Measurements from ENCODE around the gene PRKD3.
"Not testable (repeated sequence)": the region's sequence is repeated elsewhere in the genome, so short reads cannot be mapped to it uniquely, and the experiment has no call there.

PRKD3 gene

GRCh38 chr2:37306024-37306423 is 18.6 kb downstream of the PRKD3 start:
- peak; percentile 10 for DNase-seq

DNA sequence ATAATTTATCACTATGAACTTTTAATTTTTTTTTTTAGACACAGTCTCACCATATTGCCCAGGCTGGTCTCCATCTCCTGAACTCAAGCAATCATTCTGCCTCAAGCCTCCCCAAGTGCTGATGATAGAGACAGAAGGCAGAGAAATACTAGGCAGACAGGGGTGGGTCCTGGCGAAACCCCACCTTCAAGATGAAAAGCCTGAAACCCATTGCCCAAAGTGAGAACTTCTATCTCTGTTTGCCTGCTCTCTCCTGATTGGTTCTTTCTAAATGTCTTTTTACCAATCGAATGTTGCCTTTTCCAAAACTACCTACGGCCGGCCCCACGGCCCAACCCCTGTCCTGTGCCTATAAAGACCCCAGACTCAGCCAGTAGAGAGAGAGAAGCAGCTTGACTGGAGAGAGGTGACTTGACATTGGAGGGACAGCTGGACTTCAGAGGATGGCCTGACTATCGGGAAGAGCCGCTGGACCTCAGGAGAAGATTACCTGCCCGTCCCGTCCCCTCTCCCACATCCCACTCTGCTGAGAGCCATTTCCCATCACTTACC is 21.9 kb downstream of the PRKD3 start:
- no peak for DNase-seq

- no peak for DNase-seq
These were observed 23.2 kb downstream of the PRKD3 start for GRCh38 chr2:37301408-37301807.

DNA sequence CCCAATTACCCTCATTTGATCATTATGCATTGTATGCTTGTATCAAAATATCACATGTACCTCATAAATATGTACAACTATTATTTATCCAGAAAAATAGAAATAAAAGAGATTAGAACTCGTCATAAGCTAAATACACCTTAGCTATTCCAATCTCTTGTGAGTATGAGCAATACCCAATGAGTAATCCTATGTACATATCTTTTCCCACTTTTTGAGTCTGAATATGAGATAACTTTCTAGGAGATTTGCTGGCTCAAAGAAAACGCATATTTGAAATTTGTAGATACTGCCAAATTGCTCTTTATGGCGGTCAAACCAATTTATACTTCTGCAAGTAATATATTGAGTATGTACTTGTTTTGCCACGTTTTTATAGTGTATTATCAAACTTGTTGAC is 24.1 kb downstream of the PRKD3 start:
- DNase-seq: no peak

DNA sequence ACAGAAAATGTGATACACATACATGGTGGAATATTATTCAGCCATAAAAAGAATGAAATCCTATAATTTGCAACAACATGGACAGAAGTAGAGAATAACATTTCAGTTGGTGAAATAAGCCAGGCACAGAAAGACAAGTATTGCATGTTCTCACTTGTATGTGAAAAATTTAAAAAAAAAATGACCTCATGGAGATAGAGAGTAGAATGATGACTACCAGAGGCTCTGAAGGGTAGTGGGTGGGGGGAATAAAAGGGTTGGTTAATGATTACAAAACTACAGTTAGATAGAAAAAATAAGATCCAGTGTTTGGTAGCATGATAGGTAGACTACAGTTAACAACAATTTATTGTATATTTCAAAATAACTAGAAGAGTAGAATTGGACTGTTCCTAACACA is 24.5 kb downstream of the PRKD3 start:
- no peak for DNase-seq

DNA sequence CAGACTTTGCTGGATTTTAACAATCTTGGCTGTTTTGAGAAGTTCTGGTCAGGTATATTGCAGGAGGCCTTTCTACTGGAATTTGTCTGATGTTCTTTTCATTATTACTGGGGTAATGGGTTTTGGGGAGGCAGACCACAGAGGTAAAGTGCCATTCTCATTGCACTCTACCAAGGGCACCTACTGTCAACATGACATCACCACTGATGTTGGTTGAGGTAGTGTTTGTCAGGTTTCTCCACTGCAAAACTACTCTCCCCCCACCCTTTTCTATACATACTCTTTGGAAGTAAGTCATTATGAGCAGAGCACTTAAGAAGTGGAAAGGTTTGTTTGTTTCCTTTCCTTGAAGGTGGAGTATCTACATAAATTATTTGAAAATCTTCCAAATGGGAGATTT is 27.0 kb downstream of the PRKD3 start:
- DNase-seq: no peak

- no peak for DNase-seq
These were observed 29.1 kb downstream of the PRKD3 start for GRCh38 chr2:37295469-37296073.

DNA sequence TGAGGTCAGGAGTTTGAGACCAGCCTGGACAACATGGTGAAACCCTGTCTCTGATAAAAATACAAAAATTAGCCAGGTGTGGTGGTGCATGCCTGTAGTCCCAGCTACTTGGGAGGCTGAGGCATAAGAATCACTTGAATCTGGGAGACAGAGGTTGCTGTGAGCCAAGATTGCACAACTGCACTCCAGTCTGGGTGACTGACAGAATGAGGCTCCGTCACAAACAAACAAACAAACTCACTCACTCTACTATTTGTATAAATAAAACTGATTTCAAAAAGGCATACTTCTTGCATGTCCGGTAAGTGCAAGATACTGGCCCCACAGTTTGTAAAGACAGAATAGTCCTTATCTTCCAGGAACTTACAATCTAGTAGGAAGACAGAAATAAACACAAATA is 29.8 kb downstream of the PRKD3 start:
- not testable (repeated sequence) for DNase-seq

- no peak for DNase-seq
These were observed 33.0 kb downstream of the PRKD3 start for GRCh38 chr2:37291680-37292079.

- DNase-seq: no peak
These were observed 36.7 kb downstream of the PRKD3 start for GRCh38 chr2:37287966-37288365.

DNA sequence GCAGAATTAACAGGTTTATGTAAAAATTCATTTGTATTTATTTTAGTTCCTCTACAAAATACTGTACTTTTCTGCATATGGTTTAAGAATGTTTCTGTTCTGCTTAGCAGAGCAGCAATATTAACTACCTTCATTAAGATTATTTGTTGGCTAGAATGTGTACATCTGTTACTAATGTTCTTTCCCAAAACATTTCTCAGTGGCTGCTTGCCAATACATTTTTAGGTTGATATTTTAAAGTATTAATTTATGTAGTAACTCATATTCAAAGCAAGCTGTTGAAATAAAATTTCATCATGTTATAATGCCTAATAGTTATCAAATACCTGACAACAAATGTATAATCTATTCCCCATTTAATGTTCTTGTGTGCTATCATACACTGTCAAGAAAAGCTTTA is 40.3 kb downstream of the PRKD3 start:
- DNase-seq: no peak

DNA sequence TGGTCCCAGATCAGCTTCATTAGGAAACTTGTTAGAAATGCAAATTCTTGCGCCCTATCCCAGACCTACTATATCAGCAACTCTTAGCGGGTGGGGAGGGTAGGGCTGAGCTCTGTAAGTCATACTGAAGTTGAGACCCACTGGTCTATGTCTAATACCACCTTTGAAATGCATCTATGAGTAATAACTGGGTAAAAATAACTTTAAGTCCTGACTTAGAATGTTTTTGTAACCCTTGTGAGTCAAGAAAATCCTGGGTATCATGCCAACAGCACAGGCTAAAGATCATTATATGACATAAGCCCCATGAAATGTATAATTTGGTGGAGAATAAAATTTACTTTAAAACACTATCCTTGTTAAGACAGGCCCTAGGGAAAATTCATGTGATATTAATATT is 41.4 kb downstream of the PRKD3 start:
- DNase-seq: no peak

DNA sequence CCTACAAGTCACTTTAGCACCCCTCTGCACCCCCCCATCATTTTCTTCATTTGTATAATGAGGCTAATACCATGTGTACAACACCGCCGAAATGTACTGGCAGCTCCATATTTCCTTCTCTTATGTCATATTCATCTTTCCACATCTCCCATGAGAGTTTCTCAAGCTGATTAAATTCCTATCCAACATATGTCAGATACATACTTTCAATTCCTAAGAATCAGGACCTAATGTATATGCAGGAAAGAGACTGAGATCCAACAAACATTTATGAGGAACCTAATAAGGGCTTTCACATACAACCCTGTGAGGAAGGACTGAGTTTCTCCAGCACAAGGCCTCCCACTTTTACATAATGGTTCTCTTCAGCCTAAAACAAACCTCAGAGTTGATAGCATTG is 41.9 kb downstream of the PRKD3 start:
- no peak for DNase-seq

- no peak for DNase-seq
These were observed 42.7 kb downstream of the PRKD3 start for GRCh38 chr2:37281916-37282315.

GRCh38 chr2:37276291-37276690 is 48.3 kb downstream of the PRKD3 start:
- DNase-seq: no peak
